CD14-positive monocyte (primary cell): Measurements from ENCODE around the gene AP2S1. TPM values are rescaled to one million over a fixed set of nuclear protein-coding genes. Genes with fewer than 3 reads are reported as not detected.
A peak's percentile ranks its signal among the peaks of the same experiment; 100 is the strongest.
"Not testable (repeated sequence)": the region's sequence is repeated elsewhere in the genome, so short reads cannot be mapped to it uniquely, and the experiment has no call there.

Source experiments
- DNase-seq, 3 donors: peaks; one replicate each; pipeline ENCODE4 v3.0.0-alpha.2; 2011 to 2022
- H2AFZ ChIP-seq: 2 replicates; pipeline ENCODE4 v1.6.0; 2012; ENCODE audit warnings: mild to moderate bottlenecking, low read depth, low read length, inconsistent platforms; ENCODE audit not compliant: insufficient read depth, poor library complexity, severe bottlenecking
- H3K27ac ChIP-seq, 2 donors: 1 replicate in 1 of 2; 2 replicates in 1 of 2; pipeline ENCODE4 v1.5.1; 2012 to 2013; ENCODE audit warnings: low read length in 2 of 2, control low read depth in 1 of 2, inconsistent platforms in 1 of 2, low read depth in 1 of 2, mild to moderate bottlenecking in 1 of 2
- H3K27me3 ChIP-seq, 2 donors: one replicate each; pipeline versions ENCODE4 v1.6.0 to v1.6.1; 2011 to 2013; ENCODE audit warnings: low read length in 2 of 2; ENCODE audit not compliant: control insufficient read depth in 2 of 2, insufficient read depth in 2 of 2
- H3K36me3 ChIP-seq, 2 donors: replicated peaks in 1 of 2; 1 replicate in 1 of 2; 2 replicates in 1 of 2; pipeline versions ENCODE4 v1.5.1 to v1.6.1; 2012 to 2013; ENCODE audit warnings: low read length in 2 of 2, control low read depth in 1 of 2, inconsistent platforms in 1 of 2, mild to moderate bottlenecking in 1 of 2; ENCODE audit not compliant: insufficient read depth in 2 of 2, control insufficient read depth in 1 of 2
- H3K4me1 ChIP-seq, 2 donors: 1 replicate in 1 of 2; 2 replicates in 1 of 2; pipeline versions ENCODE4 v1.5.1 to v1.6.1; 2012 to 2013; ENCODE audit warnings: low read length in 2 of 2, control low read depth in 1 of 2, inconsistent platforms in 1 of 2, mild to moderate bottlenecking in 1 of 2, moderate library complexity in 1 of 2; ENCODE audit not compliant: insufficient read depth in 2 of 2, control insufficient read depth in 1 of 2
- H3K4me2 ChIP-seq: replicated peaks from 2 replicates; pipeline ENCODE3; 2012; ENCODE audit warnings: low read length, moderate library complexity, mild to moderate bottlenecking; ENCODE audit not compliant: poor library complexity, severe bottlenecking; ENCODE audit errors: extremely low read depth
- H3K4me3 ChIP-seq, 3 experiments: fragments of 200-600 bp in 1 of 3; sonication (generic) in 1 of 3; replicated peaks in 1 of 3; 1 replicate in 2 of 3; 2 replicates in 1 of 3; pipeline ENCODE4 v1.5.1; 2011 to 2013; ENCODE audit warnings: low read length in 3 of 3, mild to moderate bottlenecking in 3 of 3, control low read depth in 2 of 3, low read depth in 2 of 3, inconsistent platforms in 1 of 3, moderate library complexity in 1 of 3
- H3K79me2 ChIP-seq: 2 replicates; pipeline ENCODE4 v1.6.0; 2012; ENCODE audit warnings: mild to moderate bottlenecking, control low read depth, inconsistent platforms, low read length, moderate library complexity; ENCODE audit not compliant: insufficient read depth
- H3K9ac ChIP-seq: 2 replicates; pipeline ENCODE4 v1.6.0; 2017; ENCODE audit warnings: low read length, mild to moderate bottlenecking; ENCODE audit not compliant: insufficient read depth, poor library complexity, severe bottlenecking
- H3K9me3 ChIP-seq, 2 donors: replicated peaks in 1 of 2; 1 replicate in 1 of 2; 2 replicates in 1 of 2; pipeline versions ENCODE4 v1.5.1 to v1.6.1; 2012 to 2013; ENCODE audit warnings: low read length in 2 of 2, control low read depth in 1 of 2; ENCODE audit not compliant: control insufficient read depth in 1 of 2, insufficient read depth in 1 of 2
- H4K20me1 ChIP-seq: 2 replicates; pipeline ENCODE4 v1.6.0; 2012; ENCODE audit warnings: mild to moderate bottlenecking, low read length, control low read depth, moderate library complexity; ENCODE audit not compliant: insufficient read depth
- H3K27ac Mint-ChIP-seq, 7 donors: one replicate each; pipeline ENCODE4 v1.8.0; 2020; ENCODE audit warnings: mild to moderate bottlenecking in 7 of 7, mixed read lengths in 7 of 7, moderate library complexity in 6 of 7, inconsistent platforms in 2 of 7
- H3K27me3 Mint-ChIP-seq, 3 donors: one replicate each; pipeline ENCODE4 v1.8.0; 2021 to 2022; ENCODE audit warnings: low read depth in 3 of 3, mild to moderate bottlenecking in 3 of 3, mixed read lengths in 3 of 3, moderate library complexity in 3 of 3, inconsistent platforms in 1 of 3
- H3K36me3 Mint-ChIP-seq, 2 donors: one replicate each; pipeline ENCODE4 v1.8.0; 2020; ENCODE audit warnings: mixed read lengths in 2 of 2, inconsistent platforms in 1 of 2, mild to moderate bottlenecking in 1 of 2
- H3K4me1 Mint-ChIP-seq: one replicate; pipeline ENCODE4 v1.8.0; 2020; ENCODE audit warnings: mild to moderate bottlenecking, mixed read lengths
- H3K4me3 Mint-ChIP-seq, 2 donors: one replicate each; pipeline ENCODE4 v1.8.0; 2020; ENCODE audit warnings: mild to moderate bottlenecking in 2 of 2, mixed read lengths in 2 of 2, moderate library complexity in 1 of 2
- H3K9me3 Mint-ChIP-seq, 7 donors: one replicate each; pipeline ENCODE4 v1.8.0; 2020 to 2022; ENCODE audit warnings: mixed read lengths in 7 of 7, mild to moderate bottlenecking in 6 of 7, moderate library complexity in 6 of 7, inconsistent platforms in 2 of 7
- WGBS: methylation state at CpG from one replicate; pipeline ENCODE4 v1.1.5; 2013; ENCODE audit warnings: missing lambda C conversion rate; ENCODE audit not compliant: insufficient coverage; 5-methylcytosine and 5-hydroxymethylcytosine counted together
- intact Hi-C, 2 donors: fragments of 100-400 bp; cut with micrococcal nuclease; formaldehyde crosslinking; loops; one replicate each; pipeline versions ENCODE4 v1.15.0 to v1.15.1; 2023
- polyA plus RNA-seq, 3 donors: library from polyadenylated mRNA; depleted of rRNA in 1 of 3; unstranded in 2 of 3; stranded (reverse) in 1 of 3; fragments of 300-500 nt in 2 of 3; fragments of >200 nt in 1 of 3; fragmentation: Illumina TruSeq in 2 of 3; gene quantifications; 1 replicate in 2 of 3; 2 replicates in 1 of 3; pipeline ENCODE4 v1.2.3, GENCODE V29; 2012 to 2021
- TF ChIP-seq, protein P1 (sequence below): fragments of 200-600 bp; IDR thresholded peaks from one replicate; pipeline ENCODE4 v1.8.0; 2022; ENCODE audit warnings: antibody characterized with exemption, mild to moderate bottlenecking

AP2S1 gene
- polyA plus RNA-seq, 3 donors = 123 to 194 (median 170) TPM

DNA sequence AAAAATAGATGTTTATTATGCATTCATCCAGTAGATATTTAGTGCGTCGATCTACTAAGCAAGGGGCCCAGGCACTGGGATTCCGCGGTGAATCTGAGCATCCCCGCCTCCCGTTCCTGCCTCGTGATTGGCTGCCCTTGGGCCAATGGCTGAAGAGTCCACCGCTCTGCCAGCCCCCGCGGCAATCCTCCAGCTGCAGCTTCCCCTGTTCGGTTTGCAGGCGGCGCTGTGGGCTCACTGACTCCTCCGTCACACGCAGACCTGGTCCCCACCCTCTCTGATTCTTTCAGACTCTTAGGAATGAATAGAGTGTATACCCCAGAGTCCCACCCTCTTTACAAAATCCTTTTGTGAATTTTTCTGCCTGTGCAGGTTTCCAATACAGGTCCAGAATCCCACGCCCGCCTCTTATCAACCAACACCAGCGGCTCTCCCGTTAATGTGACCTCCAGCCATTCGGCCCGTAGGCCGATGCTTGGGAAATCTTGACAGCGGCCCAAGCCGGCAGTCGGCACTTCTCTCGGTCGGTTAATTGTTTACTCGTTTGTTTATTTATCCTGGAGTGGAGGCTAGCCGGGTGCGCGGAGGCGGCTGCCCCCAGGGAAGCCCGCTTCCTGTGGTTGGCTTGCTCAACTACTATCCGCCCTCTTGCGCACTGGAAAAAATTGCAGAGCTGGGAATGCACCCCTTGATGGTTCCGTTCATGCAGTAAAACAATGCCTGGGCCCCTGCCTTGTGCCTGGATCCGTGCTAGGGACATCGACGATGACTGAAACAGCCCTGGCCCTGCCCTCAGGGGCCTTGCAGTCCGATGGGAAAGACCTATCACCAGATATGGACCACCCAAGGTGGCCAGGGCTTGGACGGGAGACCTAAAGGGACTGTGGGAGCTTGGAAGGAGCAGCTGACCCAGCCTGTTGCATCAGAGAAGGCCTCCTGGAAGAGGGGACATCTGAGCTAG is 5.7 kb upstream of the AP2S1 start:
- Histone ChIP-seq H3K27ac (peak overlapping the region; percentile 54 to 81), H3K9me3 (peaks cover 0 to 3% of the 10 kb centered on the region in 2 donors), H3K27me3 (no peaks in the 10 kb centered on the region), H3K4me3 (peak overlapping the region; percentile 11 to 74 (median 46)), H3K4me2 (peak overlapping the region; percentile 81), H3K36me3 (no peaks in the 10 kb centered on the region), H3K4me1 (peaks cover 22 to 31% of the 10 kb centered on the region in 2 donors), H2AFZ (peak overlapping the region; percentile 87), H3K79me2 (peaks cover 13% of the 10 kb centered on the region), H4K20me1 (no peaks in the 10 kb centered on the region), H3K9ac (peak overlapping the region; percentile 50)
- peak overlapping the region; percentile 84 to 94 for H3K4me3 Mint-ChIP-seq
- H3K27me3 Mint-ChIP-seq = peaks cover 2 to 4% (median 3%) of the 10 kb centered on the region in 3 donors
- no peaks in the 10 kb centered on the region for H3K36me3 Mint-ChIP-seq
- H3K9me3 Mint-ChIP-seq = peaks cover 0 to 4% (median 0%) of the 10 kb centered on the region in 7 donors
- WGBS = 3% methylated on average over 29 of the region's 41 CpGs
- H3K27ac Mint-ChIP-seq = peak overlapping the region; percentile 88 to 94 (median 89)
- TF ChIP-seq, protein P1, sequence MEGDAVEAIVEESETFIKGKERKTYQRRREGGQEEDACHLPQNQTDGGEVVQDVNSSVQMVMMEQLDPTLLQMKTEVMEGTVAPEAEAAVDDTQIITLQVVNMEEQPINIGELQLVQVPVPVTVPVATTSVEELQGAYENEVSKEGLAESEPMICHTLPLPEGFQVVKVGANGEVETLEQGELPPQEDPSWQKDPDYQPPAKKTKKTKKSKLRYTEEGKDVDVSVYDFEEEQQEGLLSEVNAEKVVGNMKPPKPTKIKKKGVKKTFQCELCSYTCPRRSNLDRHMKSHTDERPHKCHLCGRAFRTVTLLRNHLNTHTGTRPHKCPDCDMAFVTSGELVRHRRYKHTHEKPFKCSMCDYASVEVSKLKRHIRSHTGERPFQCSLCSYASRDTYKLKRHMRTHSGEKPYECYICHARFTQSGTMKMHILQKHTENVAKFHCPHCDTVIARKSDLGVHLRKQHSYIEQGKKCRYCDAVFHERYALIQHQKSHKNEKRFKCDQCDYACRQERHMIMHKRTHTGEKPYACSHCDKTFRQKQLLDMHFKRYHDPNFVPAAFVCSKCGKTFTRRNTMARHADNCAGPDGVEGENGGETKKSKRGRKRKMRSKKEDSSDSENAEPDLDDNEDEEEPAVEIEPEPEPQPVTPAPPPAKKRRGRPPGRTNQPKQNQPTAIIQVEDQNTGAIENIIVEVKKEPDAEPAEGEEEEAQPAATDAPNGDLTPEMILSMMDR = peak; percentile 71
- peaks cover 21% of the 10 kb centered on the region for H3K4me1 Mint-ChIP-seq
- peak; percentile 80 to 91 (median 88) for DNase-seq
- intact Hi-C loops = loop anchor here in 1 of 2 donors (10.0 kb wide), 1 partner anchor 992 kb away; the partner anchor contains the start of genes FOXA3 and SYMPK

DNA sequence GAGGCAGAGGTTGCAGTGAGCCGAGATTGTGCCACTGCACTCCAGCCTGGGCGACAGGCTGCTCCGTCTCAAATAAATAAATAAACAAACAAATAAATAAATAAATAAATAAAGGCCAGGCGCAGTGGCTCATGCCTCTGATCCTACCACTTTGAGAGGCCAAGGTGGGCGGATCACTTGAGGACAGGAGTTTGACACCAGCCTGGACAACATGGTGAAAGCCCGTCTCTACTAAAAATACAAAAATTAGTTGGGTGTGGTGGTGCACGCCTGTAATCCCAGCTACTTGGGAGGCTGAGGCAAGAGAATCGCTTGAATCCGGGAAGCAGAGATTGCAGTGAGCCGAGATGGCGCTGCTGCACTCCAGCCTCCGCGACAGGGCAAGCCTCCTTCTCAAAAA is 4.1 kb upstream of the AP2S1 start:
- Histone ChIP-seq H3K4me1 (peaks cover 25 to 29% of the 10 kb centered on the region in 2 donors), H3K79me2 (peaks cover 18% of the 10 kb centered on the region)
- H4K20me1 ChIP-seq, H2AFZ ChIP-seq, H3K4me2 ChIP-seq, H3K9me3 ChIP-seq, H3K36me3 ChIP-seq, H3K9ac ChIP-seq, DNase-seq, H3K27me3 Mint-ChIP-seq, H3K4me3 ChIP-seq, H3K36me3 Mint-ChIP-seq, H3K27ac ChIP-seq, H3K9me3 Mint-ChIP-seq, H3K4me3 Mint-ChIP-seq, H3K27me3 ChIP-seq, H3K27ac Mint-ChIP-seq: not testable (repeated sequence)
- WGBS = 100% methylated on average over 1 of the region's 13 CpGs
- intact Hi-C loops = loop anchor here in 1 of 2 donors (5.0 to 10.0 kb wide), 2 partner anchors 67 to 990 kb away; partner anchors contain the start of genes FOXA3, SLC1A5 and SYMPK
- peaks cover 25% of the 10 kb centered on the region for H3K4me1 Mint-ChIP-seq
